ENCODE data around the gene NHEJ1.

GRCh38 chr2:219087848-219088247 is 72.8 kb downstream of the NHEJ1 start:
- no peak for TF ChIP-seq CTCF (IDR thresholded peaks at IDR 0.05; ENCODE audit: extremely low read depth in 1 of 2, insufficient read depth in 1 of 2, low read depth in 1 of 2, low read length in 2 of 2)
- TF ChIP-seq FOS (IDR thresholded peaks at IDR 0.05; ENCODE audit: borderline replicate concordance, insufficient read depth, low read length) = no peak
- TF ChIP-seq POLR2AphosphoS5 (IDR thresholded peaks at IDR 0.05; ENCODE audit: insufficient read depth, low read depth, low read length) = no peak
- TF ChIP-seq JUN (IDR thresholded peaks at IDR 0.05; ENCODE audit: borderline replicate concordance, insufficient read depth, insufficient read length, low read depth) = no peak
- no peak for TF ChIP-seq POLR2A (IDR thresholded peaks at IDR 0.05; ENCODE audit: low read depth, low read length)
- no peak for TF ChIP-seq EZH2 (IDR thresholded peaks at IDR 0.05; ENCODE audit: borderline replicate concordance, low read depth, low read length, severe bottlenecking)
- TF ChIP-seq MAX (IDR thresholded peaks at IDR 0.05; ENCODE audit: insufficient read depth, insufficient read length) = no peak
